Thyroid gland (tissue), 4 donors: ENCODE measurements around the gene LY6G5B. TPM values are rescaled to one million over a fixed set of nuclear protein-coding genes. Genes with fewer than 3 reads are reported as not detected.

Source experiments
- DNase-seq, 2 donors: peaks; one replicate each; pipeline ENCODE4 v3.0.0-alpha.2; 2019
- H3K27ac ChIP-seq, 3 donors: fragments of 200-600 bp; sonication (generic); 1 replicate in 2 of 3; 2 replicates in 1 of 3; pipeline ENCODE4 v1.5.1; 2016 to 2019; ENCODE audit warnings: mild to moderate bottlenecking in 1 of 3, moderate library complexity in 1 of 3
- H3K27me3 ChIP-seq: fragments of 200-600 bp; sonication (generic); one replicate; pipeline ENCODE4 v1.5.1; 2019
- H3K36me3 ChIP-seq, 2 donors: fragments of 200-600 bp; sonication (generic); one replicate each; pipeline ENCODE4 v1.5.1; 2016 to 2019
- H3K4me1 ChIP-seq, 2 donors: fragments of 200-600 bp; sonication (generic); one replicate each; pipeline ENCODE4 v1.5.1; 2017 to 2019
- H3K4me3 ChIP-seq, 3 donors: fragments of 200-600 bp; sonication (generic); replicated peaks in 1 of 3; 1 replicate in 2 of 3; 2 replicates in 1 of 3; pipeline ENCODE4 v1.5.1; 2016; ENCODE audit warnings: mild to moderate bottlenecking in 1 of 3
- H3K9me3 ChIP-seq: fragments of 200-600 bp; sonication (generic); one replicate; pipeline ENCODE4 v1.5.1; 2017
- CTCF ChIP-seq, 6 experiments: fragments of 200-600 bp in 3 of 6; fragments of 450-650 bp in 3 of 6; sonication (generic) in 3 of 6; IDR thresholded peaks; one replicate each; pipeline ENCODE4 v1.5.1; 2016 to 2019; ENCODE audit warnings: antibody characterized with exemption in 6 of 6, mild to moderate bottlenecking in 2 of 6, inconsistent platforms in 1 of 6, moderate library complexity in 1 of 6
- POLR2A ChIP-seq, 2 donors: fragments of 450-650 bp; IDR thresholded peaks; one replicate each; pipeline ENCODE4 v1.6.1; 2017; ENCODE audit warnings: antibody characterized with exemption in 2 of 2, mild to moderate bottlenecking in 2 of 2, moderate library complexity in 1 of 2
- WGBS, 2 donors: methylation state at CpG; one replicate each; pipeline ENCODE4 v1.1.5; 2017; 5-methylcytosine and 5-hydroxymethylcytosine counted together
- intact Hi-C: fragments of 100-400 bp; cut with DNase I; formaldehyde crosslinking; loops from one replicate; pipeline ENCODE4 v1.15.1; 2023
- total RNA-seq, 4 donors: library from RNA; depleted of rRNA; stranded (reverse); fragments of >200 nt; gene quantifications; one replicate each; pipeline ENCODE4 v1.2.3, GENCODE V29; 2016

Gene LY6G5B
- total RNA-seq, 4 donors from 2014 or later, result 4.4 to 11.8 (median 9.4) TPM

GRCh38 chr6:31700740-31701401 is 31.1 kb downstream of the LY6G5B start:
- H3K4me3 ChIP-seq, result no peak overlapping the region

GRCh38 chr6:31701666-31702404 is 32.1 kb downstream of the LY6G5B start:
- intact Hi-C loops, result loop anchor here (5.0 kb wide), 1 partner anchor 35 kb away; the partner anchor contains the start of gene CLIC1
- Histone ChIP-seq H3K4me1 (peaks cover 20 to 21% of the 10 kb centered on the region in 2 donors), H3K9me3 (no peaks in the 10 kb centered on the region), H3K36me3 (peaks cover 0 to 4% of the 10 kb centered on the region in 2 donors), H3K4me3 (peak overlapping the region; percentile 33 to 90 (median 75)), H3K27me3 (no peaks in the 10 kb centered on the region), H3K27ac (peak overlapping the region; percentile 5 to 99 (median 96))
- TF ChIP-seq CTCF (IDR thresholded peaks at IDR 0.05), result no peak
- no peak for TF ChIP-seq POLR2A (IDR thresholded peaks at IDR 0.05)
- WGBS, 2 donors, result 30 to 33% methylated on average over 7 of the region's 7 CpGs
- no peak for DNase-seq

More at GRCh38 chr6:31700740-31701401, 31.1 kb downstream of the LY6G5B start:
- no peak for DNase-seq
- H3K27ac ChIP-seq, result no peak overlapping the region
- TF ChIP-seq CTCF (IDR thresholded peaks at IDR 0.05), result no peak
- TF ChIP-seq POLR2A (IDR thresholded peaks at IDR 0.05), result no peak
- H3K36me3 ChIP-seq, result peaks cover 6% of the 10 kb centered on the region in 2 donors
- no peaks in the 10 kb centered on the region for H3K27me3 ChIP-seq
- 92 to 94% methylated on average over 5 of the region's 5 CpGs for WGBS, 2 donors
- intact Hi-C loops, result loop anchor here (5.0 kb wide), 1 partner anchor 36 kb away; the partner anchor contains the start of gene CLIC1
- no peaks in the 10 kb centered on the region for H3K9me3 ChIP-seq
- peaks cover 20 to 21% of the 10 kb centered on the region in 2 donors for H3K4me1 ChIP-seq

GRCh38 chr6:31702405-31702818 is 32.6 kb downstream of the LY6G5B start:
- H3K4me3 ChIP-seq, result peak overlapping the region; percentile 33 to 90 (median 75)
- no peaks in the 10 kb centered on the region for H3K9me3 ChIP-seq
- H3K36me3 ChIP-seq, result peaks cover 0 to 4% of the 10 kb centered on the region in 2 donors
- intact Hi-C loops, result loop anchor here (5.0 kb wide), 1 partner anchor 35 kb away; the partner anchor contains the start of gene CLIC1
- peak overlapping the region; percentile 95 to 99 (median 96) for H3K27ac ChIP-seq
- H3K27me3 ChIP-seq, result no peaks in the 10 kb centered on the region
- TF ChIP-seq POLR2A (IDR thresholded peaks at IDR 0.05) (no peak), CTCF (IDR thresholded peaks at IDR 0.05) (no peak)
- DNase-seq, result no peak
- H3K4me1 ChIP-seq, result peaks cover 20 to 21% of the 10 kb centered on the region in 2 donors
- 0 to 1% methylated on average over 10 of the region's 10 CpGs for WGBS, 2 donors

GRCh38 chr6:31702819-31703716 is 33.3 kb downstream of the LY6G5B start, which contains the start of gene ABHD16A:
Gene ABHD16A (minus strand): TSS chr6:31703324. CDS start chr6:31703281, 43 bp downstream.
- H3K4me3 ChIP-seq, result peak within 1 kb of the TSS; percentile 33 to 90 (median 75)
- intact Hi-C loops, result loop anchor here (5.0 kb wide), 1 partner anchor 34 kb away; the partner anchor contains the start of gene CLIC1
- TF ChIP-seq CTCF (IDR thresholded peaks at IDR 0.05), result no peak
- TF ChIP-seq POLR2A (IDR thresholded peaks at IDR 0.05), result peak; percentile 82 to 97
- no peaks in the 10 kb centered on the region for H3K27me3 ChIP-seq
- peak within 1 kb of the TSS; percentile 95 to 99 (median 96) for H3K27ac ChIP-seq
- 1% methylated on average over 46 to 51 of the region's 54 CpGs for WGBS, 2 donors
- H3K36me3 ChIP-seq, result peaks cover 0 to 4% of the 10 kb centered on the region in 2 donors
- DNase-seq, result peak; percentile 100
- no peaks in the 10 kb centered on the region for H3K9me3 ChIP-seq
- H3K4me1 ChIP-seq, result peaks cover 20 to 21% of the 10 kb centered on the region in 2 donors
